ENCODE measurements around the gene CASP4.

GRCh38 chr11:104916442-104916841 is 51.9 kb downstream of the CASP4 start:
- TF ChIP-seq ZNF112 (tag by site-specific recombination; IDR thresholded peaks at IDR 0.05), result no peak
- TF ChIP-seq KLF17 (tag by site-specific recombination; IDR thresholded peaks at IDR 0.05), result no peak
- TF ChIP-seq ZNF621 (tag by site-specific recombination; IDR thresholded peaks at IDR 0.05), result no peak
- no peak for TF ChIP-seq ZNF501 (tag by site-specific recombination; IDR thresholded peaks at IDR 0.05)
- TF ChIP-seq ZSCAN23 (tag by site-specific recombination; IDR thresholded peaks at IDR 0.05), result no peak
- TF ChIP-seq ZNF23 (tag by site-specific recombination; IDR thresholded peaks at IDR 0.05; ENCODE audit: borderline replicate concordance), result no peak
- TF ChIP-seq SCRT1 (tag by site-specific recombination; IDR thresholded peaks at IDR 0.05; ENCODE audit: borderline replicate concordance), result no peak
- TF ChIP-seq CTCF (tag by site-specific recombination; IDR thresholded peaks at IDR 0.05), result no peak
- no peak for TF ChIP-seq ZIC2 (tag by site-specific recombination; IDR thresholded peaks at IDR 0.05)
- no peak for TF ChIP-seq ZNF529 (tag by site-specific recombination; IDR thresholded peaks at IDR 0.05; ENCODE audit: insufficient replicate concordance)

Data from HEK293 (cell line).